ENCODE measurements around the gene DNAJC13. TPM values are rescaled to one million over a fixed set of nuclear protein-coding genes. Genes with fewer than 3 reads are reported as not detected.

Gene DNAJC13
- total and polyA plus RNA-seq, 2 of the 8 experiments (the other 6 are each of a cell fraction or from before 2014, with no cell fraction given), result 7.9 to 28.8 TPM

- Histone ChIP-seq H3K79me1 (ENCODE audit: low read depth, low read length) (no peaks in the 10 kb centered on the region), H2BK12ac (ENCODE audit: low read depth, low read length) (no peak overlapping the region), H3K27me3 (replicated peaks in 1 of 4; ENCODE audit: control insufficient read depth in 3 of 4, extremely low read depth in 1 of 4, insufficient read depth in 3 of 4, low read length in 3 of 4) (no peaks in the 10 kb centered on the region), H4K91ac (replicated peaks; ENCODE audit: insufficient read length, low read length) (no peak overlapping the region), H4K5ac (ENCODE audit: insufficient read length, low read depth, low read length) (no peak overlapping the region), H3K14ac (ENCODE audit: insufficient read length) (no peak overlapping the region), H3K4me3 (ENCODE audit: extremely low read depth in 1 of 4, insufficient read depth in 2 of 4, low read depth in 3 of 4, low read length in 4 of 4) (no peak overlapping the region), H3K27ac (ENCODE audit: low read depth, low read length) (no peak overlapping the region), H3K9ac (replicated peaks in 1 of 4; ENCODE audit: extremely low read depth in 1 of 4, low read depth in 3 of 4, low read length in 3 of 4) (no peak overlapping the region), H3K23ac (ENCODE audit: insufficient read length) (no peak overlapping the region), H2BK20ac (ENCODE audit: low read length) (no peak overlapping the region), H3K56ac (replicated peaks; ENCODE audit: insufficient read length, low read depth, low read length) (no peak overlapping the region), H2BK5ac (ENCODE audit: low read depth, low read length) (no peak overlapping the region), H3K36me3 (ENCODE audit: control insufficient read depth in 2 of 4, insufficient read depth in 4 of 4, low read length in 3 of 4) (peaks cover 0 to 66% (median 25%) of the 10 kb centered on the region in 4 experiments; a peak in 6 of 8 replicates), H2AFZ (ENCODE audit: low read length) (no peak overlapping the region), H3K4me2 (ENCODE audit: insufficient read depth in 1 of 2, low read depth in 2 of 2, low read length in 2 of 2) (no peak overlapping the region), H4K20me1 (replicated peaks in 1 of 2; ENCODE audit: control insufficient read depth in 1 of 2, insufficient read depth in 2 of 2, low read length in 2 of 2) (no peaks in the 10 kb centered on the region), H2AK5ac (ENCODE audit: low read depth, low read length) (no peak overlapping the region), H2BK15ac (ENCODE audit: low read length) (no peak overlapping the region), H3K4ac (replicated peaks; ENCODE audit: insufficient read length, low read depth, low read length) (no peak overlapping the region), H3K9me3 (ENCODE audit: insufficient read depth in 2 of 2, low read depth in 1 of 2, low read length in 1 of 2) (no peaks in the 10 kb centered on the region), H3K18ac (ENCODE audit: extremely low read depth, low read length) (no peak overlapping the region), H3K23me2 (ENCODE audit: low read depth, low read length) (no peaks in the 10 kb centered on the region), H3K79me2 (ENCODE audit: control insufficient read depth in 1 of 2, insufficient read depth in 2 of 2, low read length in 2 of 2) (no peaks in the 10 kb centered on the region), H2BK120ac (replicated peaks; ENCODE audit: low read depth, low read length) (no peak overlapping the region), H4K8ac (ENCODE audit: extremely low read depth, insufficient read depth, low read length) (no peak overlapping the region), H3K4me1 (replicated peaks in 1 of 4; ENCODE audit: control insufficient read depth in 3 of 4, insufficient read depth in 4 of 4, low read length in 3 of 4) (no peaks in the 10 kb centered on the region)
- WGBS, 2 experiments (ENCODE audit: extremely low coverage in 1 of 2, insufficient coverage in 1 of 2, insufficient read length in 1 of 2, insufficient replicate concordance in 2 of 2, low coverage in 1 of 2, low lambda C conversion rate in 2 of 2, missing lambda C conversion rate in 1 of 2), result 89% methylated on average over 5 of the region's 5 CpGs; no CpG with 5 or more reads in 1 of the 2 experiments
- DNase-seq (ENCODE audit: low read depth in 1 of 2, low spot score in 2 of 2) (no peak), FAIRE-seq (no peak)
- POLR2A ChIA-PET (ENCODE audit: partially characterized antibody), result no interaction called here
- TF ChIP-seq ATF3 (IDR thresholded peaks at IDR 0.05; ENCODE audit: insufficient read depth, low read depth, low read length) (no peak), JUND (IDR thresholded peaks at IDR 0.05; ENCODE audit: low read length) (no peak), RXRA (IDR thresholded peaks at IDR 0.05; ENCODE audit: insufficient read depth, low read depth, low read length) (no peak), KDM4A (IDR thresholded peaks at IDR 0.05; ENCODE audit: low read depth, low read length, severe bottlenecking) (no peak), EGR1 (IDR thresholded peaks at IDR 0.05; ENCODE audit: borderline replicate concordance, low read depth, low read length) (no peak), CEBPB (IDR thresholded peaks at IDR 0.05; ENCODE audit: low read depth, low read length) (peak; percentile 28; the same call in 1 of the 2 replicates), GTF2F1 (IDR thresholded peaks at IDR 0.05; ENCODE audit: borderline replicate concordance, low read depth, low read length) (no peak), ATF2 (IDR thresholded peaks at IDR 0.05; ENCODE audit: low read length) (no peak)
- CTCF ChIA-PET (ENCODE audit: partially characterized antibody), result interaction anchor here (0.7 kb wide), 1 partner anchor 22 kb away, joined by 3 read pairs; no protein-coding TSS in a partner anchor
Measured at GRCh38 chr3:132461544-132461943, 44.2 kb downstream of the DNAJC13 start.
